Activated T-helper 17 cell treated with anti-CD3 and anti-CD28 coated beads, Interleukin-2, amount 50 U/mL, for 72 hours (primary cell): ENCODE data around the gene RBMS3. TPM values are rescaled to one million over a fixed set of nuclear protein-coding genes. Genes with fewer than 3 reads are reported as not detected.

ENCODE experiments used
- ATAC-seq: fragments of 150-1000 bp; cut with Tn5 transposase; replicated peaks from 2 replicates; pipeline ENCODE4 v1.10.0; 2021; ENCODE audit warnings: mild to moderate bottlenecking, moderate library complexity
- H3K27ac Mint-ChIP-seq: one replicate; pipeline ENCODE4 v1.8.0; 2022; ENCODE audit warnings: mixed read lengths
- H3K27me3 Mint-ChIP-seq: one replicate; pipeline ENCODE4 v1.8.0; 2022; ENCODE audit warnings: mixed read lengths
- H3K36me3 Mint-ChIP-seq: one replicate; pipeline ENCODE4 v1.8.0; 2022; ENCODE audit warnings: low read depth, mild to moderate bottlenecking, mixed read lengths
- H3K4me1 Mint-ChIP-seq: one replicate; pipeline ENCODE4 v1.8.0; 2022; ENCODE audit warnings: mixed read lengths
- H3K4me3 Mint-ChIP-seq: one replicate; pipeline ENCODE4 v1.8.0; 2022; ENCODE audit warnings: mild to moderate bottlenecking, mixed read lengths
- H3K9me3 Mint-ChIP-seq: one replicate; pipeline ENCODE4 v1.8.0; 2022; ENCODE audit warnings: mixed read lengths
- total RNA-seq, 2 donors: library from RNA; stranded (reverse); gene quantifications; one replicate each; pipeline ENCODE4 v1.2.3, GENCODE V29; 2022

The RBMS3 gene
- total RNA-seq, 2 donors from 2014 or later, result 0.37 to 5.8 TPM

DNA sequence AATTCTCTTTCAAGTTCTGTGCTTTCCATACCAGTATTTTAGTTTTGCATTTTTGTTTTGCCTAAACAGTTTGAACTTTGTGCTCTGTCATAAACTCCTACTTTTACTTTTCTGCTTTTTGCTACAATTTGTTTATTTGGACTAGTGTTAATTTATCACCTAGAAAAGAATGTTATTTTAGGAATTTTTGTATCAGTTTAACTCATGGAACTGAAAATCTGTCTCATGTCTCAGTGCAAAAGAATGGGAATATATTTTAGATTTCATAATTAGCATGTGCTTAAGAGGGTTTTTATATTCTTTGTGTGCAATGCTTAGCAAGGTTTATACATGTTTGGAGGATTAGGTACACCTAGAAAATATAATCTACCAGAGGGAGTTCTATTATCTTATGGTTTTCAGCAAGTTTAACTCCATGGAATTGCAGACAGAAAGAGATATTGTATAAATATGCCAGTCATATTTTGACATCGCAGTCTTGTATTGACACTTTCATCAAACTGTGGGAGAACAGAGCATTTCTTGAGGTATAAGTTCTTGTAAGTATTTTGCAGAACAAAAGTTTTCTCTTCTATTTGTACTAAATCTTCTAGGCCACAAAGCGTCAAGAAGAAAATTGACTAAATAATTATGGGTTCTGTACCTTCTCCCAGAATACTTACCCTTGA lies 409.9 kb downstream of the RBMS3 start:
- Mint-ChIP-seq H3K4me1 (no peaks in the 10 kb centered on the region), H3K9me3 (no peaks in the 10 kb centered on the region), H3K36me3 (no peaks in the 10 kb centered on the region), H3K4me3 (no peak overlapping the region), H3K27me3 (peaks cover 4% of the 10 kb centered on the region), H3K27ac (no peak overlapping the region)
- no peak for ATAC-seq

DNA sequence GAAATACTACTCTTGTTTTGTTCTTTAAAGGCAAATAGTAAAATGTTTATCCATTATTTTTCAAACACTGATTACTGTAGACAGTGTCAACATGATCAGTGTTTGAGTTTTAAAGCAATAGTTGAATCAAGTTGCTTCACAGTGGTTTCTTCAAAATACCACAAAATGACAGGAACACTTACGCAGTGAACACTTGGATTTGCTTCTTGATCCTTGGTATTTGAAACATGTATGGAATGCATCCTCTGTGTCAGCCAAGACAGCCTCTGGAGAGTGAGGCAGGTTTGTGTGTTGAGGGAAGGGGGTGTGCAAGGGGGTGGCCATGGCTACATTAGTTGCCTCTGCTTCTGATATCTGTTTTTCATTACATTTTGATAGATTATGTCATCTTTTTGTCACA lies 413.0 kb downstream of the RBMS3 start:
- H3K9me3 Mint-ChIP-seq, result no peaks in the 10 kb centered on the region
- H3K36me3 Mint-ChIP-seq, result no peaks in the 10 kb centered on the region
- no peak overlapping the region for H3K27ac Mint-ChIP-seq
- no peaks in the 10 kb centered on the region for H3K4me1 Mint-ChIP-seq
- ATAC-seq, result no peak
- no peaks in the 10 kb centered on the region for H3K27me3 Mint-ChIP-seq
- H3K4me3 Mint-ChIP-seq, result no peak overlapping the region

- no peaks in the 10 kb centered on the region for H3K9me3 Mint-ChIP-seq
- H3K4me3 Mint-ChIP-seq, result no peak overlapping the region
- H3K27me3 Mint-ChIP-seq, result no peaks in the 10 kb centered on the region
- H3K4me1 Mint-ChIP-seq, result no peaks in the 10 kb centered on the region
- H3K36me3 Mint-ChIP-seq, result no peaks in the 10 kb centered on the region
- H3K27ac Mint-ChIP-seq, result no peak overlapping the region
- no peak for ATAC-seq
Observed at GRCh38 chr3:29694331-29694730, 413.5 kb downstream of the RBMS3 start.

DNA sequence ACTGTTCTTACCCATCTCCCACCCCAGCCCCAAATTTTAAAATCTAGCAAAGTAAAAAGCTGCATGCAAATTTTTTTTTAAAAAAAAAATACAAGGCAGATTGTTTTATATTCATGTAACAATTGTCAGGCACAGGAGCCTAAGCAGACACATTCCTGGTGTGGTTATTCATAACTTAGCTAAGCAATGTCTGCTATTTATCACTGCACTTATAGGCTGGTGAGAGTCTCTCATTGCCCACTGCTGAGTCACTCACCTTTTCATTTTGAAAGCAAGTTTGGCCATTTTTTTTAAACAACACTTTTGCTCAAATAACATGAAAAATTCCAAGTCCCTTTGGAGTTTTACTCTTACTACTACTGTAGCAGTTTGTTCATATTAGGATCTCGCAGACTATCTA lies 413.9 kb downstream of the RBMS3 start:
- Mint-ChIP-seq H3K27me3 (no peaks in the 10 kb centered on the region), H3K36me3 (no peaks in the 10 kb centered on the region), H3K4me1 (no peaks in the 10 kb centered on the region), H3K27ac (no peak overlapping the region), H3K4me3 (no peak overlapping the region), H3K9me3 (no peaks in the 10 kb centered on the region)
- ATAC-seq, result no peak

- Mint-ChIP-seq H3K27me3 (no peaks in the 10 kb centered on the region), H3K4me1 (no peaks in the 10 kb centered on the region), H3K4me3 (no peak overlapping the region), H3K27ac (no peak overlapping the region), H3K9me3 (no peaks in the 10 kb centered on the region), H3K36me3 (no peaks in the 10 kb centered on the region)
- ATAC-seq, result no peak
Observed at GRCh38 chr3:29695201-29695600, 414.3 kb downstream of the RBMS3 start.

DNA sequence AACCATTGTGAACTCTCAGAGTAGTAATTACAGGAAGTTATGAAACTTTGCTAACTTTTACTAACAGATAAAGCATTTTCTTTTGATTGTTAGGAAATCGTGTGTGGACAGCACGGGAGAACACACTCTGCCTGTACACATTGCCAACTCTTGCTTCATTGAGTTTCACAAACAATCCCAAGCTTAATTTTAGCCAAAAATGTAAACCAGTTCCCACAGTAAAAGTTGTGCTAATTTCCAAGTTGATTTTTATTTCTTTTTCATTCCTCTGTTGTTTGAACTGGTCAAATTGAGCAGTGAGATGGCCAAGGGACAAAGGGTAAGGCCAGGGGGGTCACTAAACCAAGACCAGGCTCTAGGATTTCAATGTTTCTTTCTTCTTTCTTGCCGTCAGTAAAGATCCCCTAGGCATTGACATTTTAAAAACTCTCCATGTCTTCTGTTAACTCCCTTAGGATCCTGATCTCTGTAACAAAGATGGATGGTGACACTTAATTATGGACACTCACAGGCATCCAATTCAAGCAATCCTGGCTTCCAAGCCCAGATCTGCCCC lies 414.9 kb downstream of the RBMS3 start:
- peaks cover 4% of the 10 kb centered on the region for H3K9me3 Mint-ChIP-seq

DNA sequence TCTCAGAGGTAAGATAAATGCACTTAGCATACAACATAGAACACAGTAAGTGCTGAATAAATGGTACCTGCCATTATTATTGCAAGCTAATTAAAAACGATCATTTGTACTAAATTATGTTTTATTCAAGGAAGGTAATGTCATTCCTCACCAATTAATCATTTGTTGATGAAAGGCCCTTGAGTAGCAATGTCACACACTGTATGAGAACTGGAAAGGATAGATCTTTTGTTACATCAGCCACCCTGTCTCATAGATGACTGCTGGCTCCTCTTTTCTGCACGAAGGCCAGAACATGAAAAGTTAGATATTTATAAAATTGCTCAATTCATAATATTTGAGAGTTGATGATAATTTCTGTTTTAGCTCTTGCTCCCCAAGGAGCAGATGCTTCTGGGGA lies 415.4 kb downstream of the RBMS3 start:
- no peak for ATAC-seq
- no peaks in the 10 kb centered on the region for H3K4me1 Mint-ChIP-seq
- H3K27ac Mint-ChIP-seq, result no peak overlapping the region
- no peak overlapping the region for H3K4me3 Mint-ChIP-seq
- peaks cover 5% of the 10 kb centered on the region for H3K9me3 Mint-ChIP-seq
- no peaks in the 10 kb centered on the region for H3K36me3 Mint-ChIP-seq
- H3K27me3 Mint-ChIP-seq, result no peaks in the 10 kb centered on the region

More for the DNA sequence above, 414.9 kb downstream of the RBMS3 start:
- Mint-ChIP-seq H3K27me3 (no peaks in the 10 kb centered on the region), H3K4me3 (no peak overlapping the region), H3K4me1 (no peaks in the 10 kb centered on the region), H3K27ac (no peak overlapping the region), H3K36me3 (no peaks in the 10 kb centered on the region)
- ATAC-seq, result no peak

DNA sequence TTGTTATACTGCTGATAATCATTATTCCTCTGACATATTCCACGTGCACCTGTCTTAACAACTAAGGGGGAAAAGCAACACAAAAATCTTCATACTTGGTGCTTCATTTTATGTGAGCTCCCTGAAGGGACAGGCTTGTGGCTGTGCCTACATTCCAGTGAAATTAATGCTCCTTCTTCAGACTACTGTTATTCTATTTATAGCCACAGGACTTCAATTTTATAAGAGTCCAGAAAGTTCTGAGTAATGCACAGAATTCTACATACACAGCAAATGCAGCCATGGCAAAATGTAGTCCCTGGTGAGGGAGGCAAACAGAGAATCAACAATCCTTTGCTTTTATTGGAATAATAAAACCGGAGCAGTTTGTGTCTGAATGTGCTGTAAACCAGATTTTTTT lies 417.1 kb downstream of the RBMS3 start:
- ATAC-seq, result no peak
- Mint-ChIP-seq H3K4me1 (no peaks in the 10 kb centered on the region), H3K9me3 (peaks cover 5% of the 10 kb centered on the region), H3K27ac (no peak overlapping the region), H3K36me3 (no peaks in the 10 kb centered on the region), H3K27me3 (no peaks in the 10 kb centered on the region), H3K4me3 (no peak overlapping the region)

GRCh38 chr3:29700256-29700655 lies 419.4 kb downstream of the RBMS3 start:
- no peaks in the 10 kb centered on the region for H3K36me3 Mint-ChIP-seq
- no peak overlapping the region for H3K4me3 Mint-ChIP-seq
- H3K27me3 Mint-ChIP-seq, result no peaks in the 10 kb centered on the region
- peaks cover 5% of the 10 kb centered on the region for H3K9me3 Mint-ChIP-seq
- no peak overlapping the region for H3K27ac Mint-ChIP-seq
- no peak for ATAC-seq
- no peaks in the 10 kb centered on the region for H3K4me1 Mint-ChIP-seq

DNA sequence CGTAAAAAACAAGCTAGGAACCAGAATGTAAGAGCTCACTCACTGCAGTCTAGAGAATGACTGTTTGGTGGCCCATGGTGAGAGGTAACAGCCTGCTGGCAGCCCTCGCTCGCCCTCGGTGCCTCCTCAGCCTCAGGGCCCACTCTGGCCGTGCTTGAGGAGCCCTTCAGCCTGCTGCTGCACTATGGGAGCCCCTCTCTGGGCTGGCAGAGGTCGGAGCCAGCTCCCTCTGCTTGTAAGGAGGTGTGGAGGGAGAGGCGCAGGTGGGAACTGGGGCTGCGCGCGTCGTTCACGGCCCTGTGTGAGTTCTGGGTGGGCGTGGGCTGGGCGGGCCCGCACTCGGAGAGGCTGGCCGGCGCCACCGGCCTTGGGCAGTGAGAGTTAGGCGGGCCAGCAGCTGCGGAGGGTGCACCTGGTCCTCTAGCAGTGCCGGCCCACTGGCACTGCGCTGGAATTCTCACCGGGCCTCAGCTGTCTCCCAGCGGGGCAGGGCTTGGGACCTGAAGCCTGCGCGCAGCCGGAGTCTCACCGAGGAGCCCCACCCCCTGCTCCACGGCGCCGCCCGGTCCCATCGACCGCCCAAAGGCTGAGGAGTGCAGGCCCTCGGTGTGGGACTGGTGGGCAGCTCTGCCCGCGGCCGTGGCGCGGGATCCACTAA lies 420.6 kb downstream of the RBMS3 start:
- ATAC-seq, result no peak
- Mint-ChIP-seq H3K9me3 (peaks cover 5% of the 10 kb centered on the region), H3K27me3 (no peaks in the 10 kb centered on the region), H3K36me3 (no peaks in the 10 kb centered on the region), H3K27ac (no peak overlapping the region), H3K4me1 (no peaks in the 10 kb centered on the region), H3K4me3 (no peak overlapping the region)

GRCh38 chr3:29705906-29706844 lies 425.3 kb downstream of the RBMS3 start:
- ATAC-seq, result no peak
- Mint-ChIP-seq H3K36me3 (no peaks in the 10 kb centered on the region), H3K4me3 (no peak overlapping the region), H3K27me3 (no peaks in the 10 kb centered on the region), H3K4me1 (no peaks in the 10 kb centered on the region), H3K27ac (no peak overlapping the region), H3K9me3 (no peaks in the 10 kb centered on the region)

DNA sequence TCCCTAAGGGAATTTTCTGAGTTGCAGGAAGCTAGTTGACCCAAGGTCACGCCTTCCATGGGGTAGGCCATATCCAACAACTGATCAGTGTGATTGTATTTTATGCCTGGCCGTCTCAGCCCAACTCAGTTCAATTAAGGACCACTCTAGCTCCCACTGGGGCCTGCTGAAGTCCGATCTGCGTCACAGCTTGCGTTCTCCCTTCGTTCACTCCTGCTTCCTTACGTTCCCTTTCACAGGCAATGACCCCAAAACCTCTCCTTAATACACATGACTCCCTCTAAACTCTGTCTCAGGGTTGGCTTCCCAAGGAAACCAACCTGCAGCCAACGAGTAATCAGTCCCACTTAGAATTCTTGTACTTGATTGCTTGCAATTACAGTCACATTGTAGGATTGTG lies 428.0 kb downstream of the RBMS3 start:
- H3K4me1 Mint-ChIP-seq, result no peaks in the 10 kb centered on the region
- H3K9me3 Mint-ChIP-seq, result no peaks in the 10 kb centered on the region
- no peak for ATAC-seq
- H3K4me3 Mint-ChIP-seq, result no peak overlapping the region
- no peaks in the 10 kb centered on the region for H3K36me3 Mint-ChIP-seq
- H3K27me3 Mint-ChIP-seq, result no peaks in the 10 kb centered on the region
- no peak overlapping the region for H3K27ac Mint-ChIP-seq

GRCh38 chr3:29711255-29711771 lies 430.4 kb downstream of the RBMS3 start:
- Mint-ChIP-seq H3K4me3 (no peak overlapping the region), H3K27me3 (no peaks in the 10 kb centered on the region), H3K36me3 (no peaks in the 10 kb centered on the region), H3K27ac (no peak overlapping the region), H3K4me1 (no peaks in the 10 kb centered on the region), H3K9me3 (no peaks in the 10 kb centered on the region)
- ATAC-seq, result no peak

DNA sequence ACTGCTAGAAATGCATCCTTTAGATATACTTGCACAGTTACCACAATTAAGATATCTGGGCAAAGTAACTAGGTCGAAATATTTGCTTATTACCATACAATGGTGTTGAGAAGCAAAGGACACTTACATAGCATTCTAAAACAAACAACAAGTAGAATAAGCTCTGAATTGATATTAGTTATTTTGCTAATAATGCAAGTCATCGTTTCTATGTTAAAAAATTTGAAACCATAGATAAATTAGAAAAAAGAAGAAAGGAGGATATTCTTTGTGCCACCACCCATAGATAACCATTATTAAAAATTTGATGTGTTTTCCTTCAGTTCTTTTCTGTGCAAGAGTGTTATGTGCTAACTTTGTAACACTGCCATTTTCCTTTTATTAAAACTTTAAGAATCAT lies 435.3 kb downstream of the RBMS3 start:
- no peaks in the 10 kb centered on the region for H3K9me3 Mint-ChIP-seq
- H3K4me3 Mint-ChIP-seq, result no peak overlapping the region
- H3K36me3 Mint-ChIP-seq, result no peaks in the 10 kb centered on the region
- no peaks in the 10 kb centered on the region for H3K4me1 Mint-ChIP-seq
- ATAC-seq, result no peak
- no peak overlapping the region for H3K27ac Mint-ChIP-seq
- H3K27me3 Mint-ChIP-seq, result no peaks in the 10 kb centered on the region
